Naive thymus-derived CD8-positive, alpha-beta T cell (primary cell): ENCODE data around the gene ZNF286A. TPM values are rescaled to one million over a fixed set of nuclear protein-coding genes. Genes with fewer than 3 reads are reported as not detected.
"Not testable (repeated sequence)": the region's sequence is repeated elsewhere in the genome, so short reads cannot be mapped to it uniquely, and the experiment has no call there.

Experiments
- ATAC-seq, 2 donors: fragments of 150-1000 bp; cut with Tn5 transposase in 1 of 2; sonication (Bioruptor Pico), chemical (Tn5 transposase) in 1 of 2; 1 replicate in 1 of 2; 2 replicates in 1 of 2; pipeline ENCODE4 v1.10.0; 2021; ENCODE audit warnings: mild to moderate bottlenecking in 2 of 2, moderate library complexity in 2 of 2
- POLR2A ChIA-PET: fragments of 350-600 bp; sonication (Branson Sonifier 250); formaldehyde crosslinking; loops from one replicate; lab custom pipeline; 2021; ENCODE audit warnings: antibody characterized with exemption; lab: Charles Lee
- DNase-seq, 10 donors: peaks; one replicate each; pipeline versions ENCODE4 v3.0.0 to v3.0.0-alpha.2; 2020 to 2022
- H3K27ac Mint-ChIP-seq, 10 donors: one replicate each; pipeline ENCODE4 v1.8.0; 2020 to 2022; ENCODE audit warnings: mild to moderate bottlenecking in 10 of 10, mixed read lengths in 10 of 10, moderate library complexity in 4 of 10, inconsistent platforms in 1 of 10
- H3K27me3 Mint-ChIP-seq, 5 donors: one replicate each; pipeline ENCODE4 v1.8.0; 2021 to 2022; ENCODE audit warnings: mixed read lengths in 5 of 5
- H3K36me3 Mint-ChIP-seq, 3 donors: one replicate each; pipeline ENCODE4 v1.8.0; 2020 to 2022; ENCODE audit warnings: mixed read lengths in 3 of 3, mild to moderate bottlenecking in 2 of 3, inconsistent platforms in 1 of 3
- H3K4me1 Mint-ChIP-seq, 4 donors: one replicate each; pipeline ENCODE4 v1.8.0; 2021 to 2022; ENCODE audit warnings: mixed read lengths in 4 of 4
- H3K4me3 Mint-ChIP-seq, 10 donors: one replicate each; pipeline ENCODE4 v1.8.0; 2020 to 2022; ENCODE audit warnings: mild to moderate bottlenecking in 10 of 10, mixed read lengths in 10 of 10, moderate library complexity in 6 of 10, inconsistent platforms in 1 of 10
- H3K9me3 Mint-ChIP-seq, 9 donors: one replicate each; pipeline ENCODE4 v1.8.0; 2020 to 2022; ENCODE audit warnings: mixed read lengths in 9 of 9, mild to moderate bottlenecking in 3 of 9, inconsistent platforms in 1 of 9, moderate library complexity in 1 of 9
- polyA plus RNA-seq, 3 donors: library from polyadenylated mRNA; unstranded; fragments of 300-500 nt; fragmentation: Illumina TruSeq; gene quantifications; one replicate each; pipeline ENCODE4 v1.2.3, GENCODE V29; 2021
- total RNA-seq, 8 experiments: library from RNA in 2 of 8; stranded (reverse) in 2 of 8; gene quantifications; one replicate each; pipeline ENCODE4 v1.2.3 and lab custom pipeline; 2021 to 2026

The ZNF286A gene
- total and polyA plus RNA-seq, 5 experiments from 2014 or later: 13.8 to 32.3 (median 22.0) TPM

DNA sequence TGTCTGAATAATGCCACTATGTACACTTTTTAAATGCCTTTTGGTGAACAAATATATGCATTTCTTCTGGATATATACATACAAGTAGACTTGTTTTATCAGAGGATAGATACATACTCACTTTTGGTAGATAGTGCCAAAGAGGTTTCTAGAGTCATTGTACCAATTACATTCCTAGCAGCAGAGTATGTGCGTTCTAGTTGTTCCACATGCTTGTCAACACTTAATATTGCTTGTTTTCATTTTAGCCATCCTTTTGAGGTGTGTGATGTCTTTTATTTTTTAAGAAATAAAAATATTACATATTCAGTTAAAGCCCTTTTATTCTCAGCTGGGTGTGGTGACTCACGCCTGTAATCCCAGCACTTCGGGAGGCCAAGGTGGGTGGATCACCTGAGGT, 9.3 kb downstream of the ZNF286A start:
- peaks cover 8 to 57% (median 27%) of the 10 kb centered on the region in 9 donors for H3K9me3 Mint-ChIP-seq
- H3K4me1 Mint-ChIP-seq, DNase-seq, H3K27ac Mint-ChIP-seq, POLR2A ChIA-PET, H3K27me3 Mint-ChIP-seq, ATAC-seq, H3K4me3 Mint-ChIP-seq: not testable (repeated sequence)
- H3K36me3 Mint-ChIP-seq: peaks cover 35 to 69% (median 69%) of the 10 kb centered on the region in 3 donors

DNA sequence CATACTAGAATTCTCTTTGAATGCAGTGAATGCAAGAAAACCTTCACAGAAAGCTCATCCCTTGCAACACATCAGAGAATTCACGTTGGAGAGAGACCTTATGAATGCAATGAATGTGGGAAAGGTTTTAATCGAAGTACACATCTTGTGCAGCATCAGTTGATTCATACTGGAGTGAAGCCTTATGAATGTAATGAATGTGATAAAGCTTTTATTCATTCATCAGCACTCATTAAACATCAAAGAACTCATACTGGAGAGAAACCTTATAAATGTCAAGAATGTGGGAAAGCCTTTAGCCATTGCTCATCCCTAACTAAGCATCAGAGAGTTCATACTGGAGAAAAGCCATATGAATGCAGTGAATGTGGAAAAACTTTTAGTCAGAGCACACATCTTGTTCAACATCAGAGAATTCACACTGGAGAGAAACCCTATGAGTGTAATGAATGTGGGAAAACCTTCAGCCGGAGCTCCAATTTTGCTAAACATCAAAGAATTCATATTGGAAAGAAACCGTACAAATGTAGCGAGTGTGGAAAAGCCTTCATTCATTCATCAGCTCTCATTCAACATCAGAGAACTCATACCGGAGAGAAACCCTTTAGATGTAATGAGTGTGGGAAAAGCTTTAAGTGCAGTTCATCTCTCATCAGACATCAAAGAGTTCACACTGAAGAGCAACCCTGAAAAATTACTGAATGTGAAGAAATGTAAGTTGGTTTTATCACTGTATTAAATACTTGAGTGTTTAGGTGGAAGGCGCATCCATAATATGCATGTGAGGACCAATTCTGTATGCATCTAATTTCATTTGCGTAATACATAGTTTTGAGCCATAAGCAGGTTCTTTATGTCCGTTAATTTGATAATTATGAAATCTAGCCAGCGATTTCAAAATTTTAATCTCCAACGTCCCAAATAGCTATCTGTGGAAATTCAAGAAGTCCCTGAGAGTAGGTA, 17.3 kb downstream of the ZNF286A start:
- H3K27ac Mint-ChIP-seq, ATAC-seq, H3K27me3 Mint-ChIP-seq, DNase-seq, H3K4me1 Mint-ChIP-seq, POLR2A ChIA-PET, H3K4me3 Mint-ChIP-seq: not testable (repeated sequence)
- Mint-ChIP-seq H3K9me3 (peaks cover 8 to 74% (median 19%) of the 10 kb centered on the region in 9 donors), H3K36me3 (peaks cover 26 to 53% (median 29%) of the 10 kb centered on the region in 3 donors)

DNA sequence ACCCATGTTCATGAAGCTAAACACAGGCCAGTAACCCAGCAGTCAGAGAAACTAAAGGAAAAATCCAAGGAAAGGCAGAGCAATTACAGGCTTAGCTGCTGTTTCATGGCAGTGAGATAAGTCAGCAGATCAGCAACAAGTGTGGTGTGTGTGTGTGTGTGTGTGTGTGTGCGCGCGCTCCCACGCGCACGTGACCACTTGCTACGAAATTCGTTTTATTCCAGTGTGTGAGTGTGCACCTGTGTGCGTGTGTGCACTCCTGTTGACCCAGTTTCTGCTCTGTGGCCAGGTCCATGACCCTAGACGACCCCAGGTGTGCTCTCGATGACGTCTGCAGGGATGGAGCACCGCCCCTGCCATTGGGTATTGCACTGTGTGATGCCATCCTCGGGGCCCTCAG, 31.0 kb downstream of the ZNF286A start:
- H3K4me3 Mint-ChIP-seq, ATAC-seq, DNase-seq, H3K4me1 Mint-ChIP-seq, H3K27me3 Mint-ChIP-seq, H3K36me3 Mint-ChIP-seq, H3K27ac Mint-ChIP-seq, POLR2A ChIA-PET: not testable (repeated sequence)
- H3K9me3 Mint-ChIP-seq: peaks cover 0 to 16% (median 5%) of the 10 kb centered on the region in 9 donors

DNA sequence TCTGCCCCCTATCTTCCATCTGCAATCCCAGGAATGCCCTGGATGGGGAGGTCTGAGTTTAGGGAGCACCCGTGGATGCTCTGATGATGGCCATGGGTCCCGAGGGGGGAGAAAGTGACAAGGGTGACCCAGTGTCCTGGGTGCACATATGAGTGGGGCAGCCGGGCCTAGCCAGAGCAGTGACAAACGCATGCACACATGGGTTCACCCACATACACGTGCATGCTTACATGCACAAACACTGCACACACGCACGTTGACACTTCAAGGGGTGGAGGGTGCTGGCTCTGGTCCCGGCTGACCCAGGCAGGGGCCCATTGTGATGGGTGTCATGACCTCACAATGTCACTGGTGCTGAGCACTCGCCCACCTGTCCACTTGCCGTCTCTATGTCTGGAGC, 32.3 kb downstream of the ZNF286A start, which contains the start of gene TBC1D26:
Gene TBC1D26 (plus strand): TSS at position 384 of the 400 bp plus-strand sequence. CDS start 3,066 bp downstream, outside the sequence.
- POLR2A ChIA-PET: not testable (repeated sequence)

GRCh38 chr17:15733174-15733789, 33.7 kb downstream of the ZNF286A start:
- ATAC-seq, H3K4me1 Mint-ChIP-seq, H3K36me3 Mint-ChIP-seq, H3K27me3 Mint-ChIP-seq, POLR2A ChIA-PET, H3K27ac Mint-ChIP-seq, H3K9me3 Mint-ChIP-seq, DNase-seq, H3K4me3 Mint-ChIP-seq: not testable (repeated sequence)

More for the DNA sequence above, 32.3 kb downstream of the ZNF286A start, which contains the start of gene TBC1D26:
- DNase-seq, H3K36me3 Mint-ChIP-seq, H3K4me3 Mint-ChIP-seq, ATAC-seq, H3K27me3 Mint-ChIP-seq, H3K4me1 Mint-ChIP-seq, H3K27ac Mint-ChIP-seq: not testable (repeated sequence)
- peaks cover 0 to 10% (median 0%) of the 10 kb centered on the region in 9 donors for H3K9me3 Mint-ChIP-seq

DNA sequence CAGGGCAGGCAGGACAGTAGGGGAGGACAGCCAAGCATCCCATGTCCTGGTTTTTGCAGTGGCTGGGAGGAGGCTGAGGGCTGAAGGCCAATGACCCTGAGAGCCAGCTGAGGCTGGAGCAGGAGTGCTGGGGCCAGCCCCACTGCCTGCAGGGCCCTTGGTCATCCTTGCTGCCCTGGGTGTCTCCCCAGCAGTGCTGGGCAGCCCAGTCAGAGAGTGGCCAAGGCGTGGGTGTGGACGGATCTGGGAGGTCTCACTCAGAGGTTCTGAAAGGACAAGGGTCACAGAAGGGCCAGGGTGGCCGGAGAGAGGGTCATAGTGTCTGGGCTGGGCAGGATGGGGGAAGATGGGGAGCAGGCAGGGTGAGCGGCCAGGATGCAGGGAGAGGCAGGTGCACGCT, 37.0 kb downstream of the ZNF286A start:
- DNase-seq, H3K36me3 Mint-ChIP-seq, H3K9me3 Mint-ChIP-seq, ATAC-seq, H3K4me3 Mint-ChIP-seq, H3K27me3 Mint-ChIP-seq, POLR2A ChIA-PET, H3K4me1 Mint-ChIP-seq, H3K27ac Mint-ChIP-seq: not testable (repeated sequence)

DNA sequence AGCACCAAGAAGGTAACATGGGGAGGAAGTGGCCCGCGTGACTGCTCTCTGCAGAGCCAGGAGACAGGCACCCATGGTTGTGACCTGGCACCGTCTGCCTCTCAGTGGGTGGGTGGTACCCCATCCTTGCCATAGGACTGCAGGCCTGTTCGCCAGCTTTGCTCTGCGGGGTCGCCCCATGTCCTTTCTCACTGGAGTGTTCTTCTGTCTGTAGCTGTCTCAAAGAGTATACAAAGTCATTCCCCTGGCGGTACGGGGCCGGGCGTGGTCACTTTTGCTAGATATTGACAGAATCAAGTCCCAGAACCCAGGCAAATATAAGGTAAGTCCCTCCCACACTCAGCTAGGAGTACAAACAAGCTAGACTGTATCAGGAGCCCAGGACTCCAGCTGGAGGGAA, 38.5 kb downstream of the ZNF286A start:
- DNase-seq: no peak
- no peaks in the 10 kb centered on the region for H3K4me1 Mint-ChIP-seq
- H3K27ac Mint-ChIP-seq: no peak overlapping the region
- no peak for ATAC-seq
- peaks cover 0 to 6% (median 4%) of the 10 kb centered on the region in 5 donors for H3K27me3 Mint-ChIP-seq
- POLR2A ChIA-PET: no interaction called here
- no peaks in the 10 kb centered on the region for H3K9me3 Mint-ChIP-seq
- no peaks in the 10 kb centered on the region for H3K36me3 Mint-ChIP-seq
- H3K4me3 Mint-ChIP-seq: no peak overlapping the region

- H3K27ac Mint-ChIP-seq, H3K9me3 Mint-ChIP-seq, H3K4me1 Mint-ChIP-seq, H3K27me3 Mint-ChIP-seq, H3K36me3 Mint-ChIP-seq, POLR2A ChIA-PET, DNase-seq, ATAC-seq: not testable (repeated sequence)
- peak overlapping the region in 1 of 10 donors; percentile 54 for H3K4me3 Mint-ChIP-seq
These were observed 39.7 kb downstream of the ZNF286A start for GRCh38 chr17:15739259-15739658.

- H3K27me3 Mint-ChIP-seq, H3K9me3 Mint-ChIP-seq, H3K4me3 Mint-ChIP-seq, DNase-seq, H3K27ac Mint-ChIP-seq, POLR2A ChIA-PET, H3K36me3 Mint-ChIP-seq, ATAC-seq, H3K4me1 Mint-ChIP-seq: not testable (repeated sequence)
These were observed 40.5 kb downstream of the ZNF286A start for GRCh38 chr17:15740041-15740440.

GRCh38 chr17:15740570-15741120, 41.1 kb downstream of the ZNF286A start:
- no peaks in the 10 kb centered on the region for H3K36me3 Mint-ChIP-seq
- POLR2A ChIA-PET: no interaction called here
- H3K4me3 Mint-ChIP-seq: no peak overlapping the region
- H3K27me3 Mint-ChIP-seq: peaks cover 0 to 8% (median 5%) of the 10 kb centered on the region in 5 donors
- no peaks in the 10 kb centered on the region for H3K4me1 Mint-ChIP-seq
- ATAC-seq (no peak), DNase-seq (no peak)
- no peaks in the 10 kb centered on the region for H3K9me3 Mint-ChIP-seq
- H3K27ac Mint-ChIP-seq: no peak overlapping the region

DNA sequence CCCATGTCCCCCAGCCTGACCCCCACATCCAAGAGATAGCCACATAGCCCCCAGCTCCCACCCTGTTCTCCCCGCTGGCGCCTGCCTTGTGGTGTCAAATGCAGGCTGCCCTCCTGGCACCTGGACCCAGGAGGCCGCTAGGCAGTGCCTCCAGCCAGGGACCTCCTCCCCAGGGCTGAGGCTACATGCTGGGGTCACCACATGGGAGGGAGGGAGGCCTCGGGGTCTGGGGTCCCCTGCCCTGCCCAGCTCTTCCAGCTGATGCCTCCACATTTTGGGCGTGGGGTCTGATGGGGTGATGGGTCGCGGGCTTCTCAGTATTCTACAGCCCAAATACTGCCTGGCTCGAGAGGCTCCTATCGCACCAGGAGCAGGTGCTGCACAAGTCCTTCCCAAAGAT, 42.1 kb downstream of the ZNF286A start:
- no peaks in the 10 kb centered on the region for H3K9me3 Mint-ChIP-seq

DNA sequence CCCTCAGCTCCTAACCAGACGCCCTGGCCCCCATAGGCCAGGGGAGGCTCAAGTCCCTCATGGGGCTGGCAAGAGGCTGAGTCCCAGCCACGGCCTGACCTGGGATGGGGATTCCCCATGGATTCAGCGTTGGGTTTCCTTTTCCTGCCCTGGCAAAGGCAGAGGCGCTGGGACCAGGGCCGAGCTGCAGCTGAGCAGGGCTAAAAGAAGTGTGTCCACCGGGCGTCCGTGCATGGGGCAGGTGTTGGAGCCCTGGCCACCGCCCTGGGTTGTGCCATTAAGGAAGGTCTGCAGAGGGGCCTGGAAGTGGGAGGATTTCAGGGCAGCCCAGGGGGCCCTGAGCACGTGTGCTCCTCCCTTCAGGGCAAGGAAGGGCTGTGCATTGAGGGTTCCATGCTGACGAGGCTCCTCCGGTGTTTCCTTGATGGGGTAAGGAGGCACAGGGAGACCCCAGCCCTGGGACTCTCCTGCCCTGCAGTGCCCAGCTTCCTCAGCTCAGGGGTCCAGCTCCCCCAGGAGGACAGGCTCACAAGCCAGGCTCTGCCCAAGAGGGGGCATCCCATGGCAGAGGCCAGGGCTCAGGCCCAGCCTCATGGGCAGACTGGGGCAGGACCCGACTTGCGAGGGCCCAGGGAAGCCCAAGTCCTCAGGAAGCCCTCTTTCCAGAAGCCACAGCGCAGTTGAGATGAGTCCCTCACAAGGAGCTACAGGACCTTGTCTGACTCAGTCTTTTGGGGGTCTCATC, 42.7 kb downstream of the ZNF286A start:
- H3K4me3 Mint-ChIP-seq: no peak overlapping the region
- no peaks in the 10 kb centered on the region for H3K36me3 Mint-ChIP-seq

More for the DNA sequence above, 42.1 kb downstream of the ZNF286A start:
- DNase-seq (no peak), ATAC-seq (no peak)
- Mint-ChIP-seq H3K27ac (no peak overlapping the region), H3K36me3 (no peaks in the 10 kb centered on the region), H3K4me3 (no peak overlapping the region), H3K27me3 (peaks cover 0 to 9% (median 5%) of the 10 kb centered on the region in 5 donors), H3K4me1 (no peaks in the 10 kb centered on the region)
- POLR2A ChIA-PET: no interaction called here

More for the DNA sequence above, 42.7 kb downstream of the ZNF286A start:
- Mint-ChIP-seq H3K4me1 (no peaks in the 10 kb centered on the region), H3K27me3 (peaks cover 5 to 15% (median 7%) of the 10 kb centered on the region in 5 donors), H3K27ac (no peak overlapping the region), H3K9me3 (no peaks in the 10 kb centered on the region)
- POLR2A ChIA-PET: no interaction called here
- ATAC-seq (no peak), DNase-seq (no peak)
